ENCODE data around the gene TERT.

The TERT gene

DNA sequence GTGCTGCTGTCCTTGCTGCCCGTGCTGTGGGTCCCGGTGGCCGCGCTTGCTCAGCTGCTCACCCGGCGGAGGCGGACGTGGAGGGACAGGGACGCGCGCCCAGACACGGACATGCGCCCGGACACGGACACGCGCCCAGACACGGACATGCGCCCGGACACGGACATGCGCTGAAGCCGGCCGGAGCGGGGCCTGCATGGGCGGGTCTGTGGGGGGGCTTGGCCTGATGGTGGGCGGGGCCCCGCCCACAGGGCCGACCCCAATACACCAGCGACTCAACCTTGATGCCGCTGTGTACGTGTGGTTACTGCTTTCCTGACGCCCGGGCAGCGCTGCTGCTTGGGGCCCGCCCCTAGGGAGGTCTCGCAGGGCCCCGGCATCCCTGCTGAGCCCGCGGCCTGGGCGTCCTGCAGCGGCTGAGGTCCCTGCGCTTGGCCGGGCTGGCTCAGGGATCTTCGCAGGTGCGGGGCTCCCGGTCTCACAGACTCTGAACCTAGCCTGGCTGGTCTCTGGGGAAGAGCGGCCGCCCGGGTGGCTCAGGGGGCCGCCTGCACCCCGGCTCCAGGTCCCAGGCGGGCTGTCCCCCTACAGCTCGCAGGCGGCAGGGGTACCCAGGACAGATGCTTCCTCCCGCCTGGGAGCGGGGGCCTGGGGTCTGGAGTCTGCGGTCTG, 48.8 kb downstream of the TERT start:
- H3K27me3 Mint-ChIP-seq: peaks cover 8% of the 10 kb centered on the region
- no peak overlapping the region for H3K4me3 Mint-ChIP-seq
- no peak overlapping the region for H3K27ac Mint-ChIP-seq
- no peaks in the 10 kb centered on the region for H3K4me1 Mint-ChIP-seq (ENCODE audit: low read depth)
- H3K9me3 Mint-ChIP-seq: no peaks in the 10 kb centered on the region
- H3K36me3 Mint-ChIP-seq (ENCODE audit: low read depth): no peaks in the 10 kb centered on the region

DNA sequence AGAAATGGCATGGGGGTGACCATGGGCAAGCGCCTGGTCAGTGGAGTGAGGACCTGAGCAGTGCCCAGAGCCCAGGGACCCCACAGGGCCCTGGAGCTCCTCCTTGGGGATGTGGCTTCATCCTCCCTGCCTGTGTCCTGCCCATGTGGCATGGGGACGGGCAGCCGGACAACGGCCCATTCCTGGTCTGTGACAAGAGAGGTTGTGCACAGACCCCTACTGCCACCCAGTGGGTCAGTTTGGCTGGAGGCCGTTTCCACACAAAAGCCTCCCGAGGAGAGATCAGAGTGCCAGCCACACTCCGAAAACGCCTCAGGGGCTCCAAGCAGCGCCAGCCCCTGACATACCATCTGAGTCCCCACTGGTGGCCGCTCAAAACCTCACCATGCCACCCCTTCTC, 49.9 kb downstream of the TERT start:
- Mint-ChIP-seq H3K36me3 (ENCODE audit: low read depth) (no peaks in the 10 kb centered on the region), H3K4me1 (ENCODE audit: low read depth) (no peaks in the 10 kb centered on the region), H3K9me3 (no peaks in the 10 kb centered on the region), H3K27ac (no peak overlapping the region), H3K4me3 (no peak overlapping the region), H3K27me3 (peaks cover 8% of the 10 kb centered on the region)

GRCh38 chr5:1244255-1244654, 50.6 kb downstream of the TERT start:
- Mint-ChIP-seq H3K4me1 (ENCODE audit: low read depth) (no peaks in the 10 kb centered on the region), H3K27ac (no peak overlapping the region), H3K9me3 (no peaks in the 10 kb centered on the region), H3K4me3 (no peak overlapping the region), H3K27me3 (peaks cover 8% of the 10 kb centered on the region), H3K36me3 (ENCODE audit: low read depth) (no peaks in the 10 kb centered on the region)

DNA sequence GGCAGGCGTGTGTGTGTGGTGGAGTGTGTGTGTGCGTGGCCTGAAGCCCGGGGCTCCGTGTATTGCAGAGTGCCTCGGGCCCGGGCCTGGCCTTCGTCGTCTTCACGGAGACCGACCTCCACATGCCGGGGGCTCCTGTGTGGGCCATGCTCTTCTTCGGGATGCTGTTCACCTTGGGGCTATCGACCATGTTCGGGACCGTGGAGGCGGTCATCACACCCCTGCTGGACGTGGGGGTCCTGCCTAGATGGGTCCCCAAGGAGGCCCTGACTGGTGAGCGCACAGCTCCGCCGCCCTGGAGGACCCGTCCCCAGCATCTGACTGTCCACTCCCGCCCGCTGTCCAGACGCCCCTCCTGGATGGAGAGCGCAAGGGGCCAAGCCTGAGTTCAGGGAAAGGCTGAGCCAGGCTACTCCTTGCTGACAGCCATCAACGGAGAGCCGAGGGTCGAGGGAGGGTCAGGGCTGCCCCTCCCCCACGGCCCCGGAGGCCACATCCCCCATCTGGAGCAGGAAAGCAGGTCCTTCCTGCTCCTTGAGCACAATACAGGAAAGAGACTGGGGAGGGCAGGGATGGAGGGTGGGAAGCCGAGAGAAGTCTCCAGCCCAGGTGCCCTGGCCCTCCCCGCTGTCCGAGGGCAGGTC, 51.3 kb downstream of the TERT start:
- H3K27ac Mint-ChIP-seq: no peak overlapping the region
- no peaks in the 10 kb centered on the region for H3K9me3 Mint-ChIP-seq
- no peaks in the 10 kb centered on the region for H3K4me1 Mint-ChIP-seq (ENCODE audit: low read depth)
- H3K36me3 Mint-ChIP-seq (ENCODE audit: low read depth): no peaks in the 10 kb centered on the region
- H3K4me3 Mint-ChIP-seq: no peak overlapping the region
- H3K27me3 Mint-ChIP-seq: peaks cover 8% of the 10 kb centered on the region

DNA sequence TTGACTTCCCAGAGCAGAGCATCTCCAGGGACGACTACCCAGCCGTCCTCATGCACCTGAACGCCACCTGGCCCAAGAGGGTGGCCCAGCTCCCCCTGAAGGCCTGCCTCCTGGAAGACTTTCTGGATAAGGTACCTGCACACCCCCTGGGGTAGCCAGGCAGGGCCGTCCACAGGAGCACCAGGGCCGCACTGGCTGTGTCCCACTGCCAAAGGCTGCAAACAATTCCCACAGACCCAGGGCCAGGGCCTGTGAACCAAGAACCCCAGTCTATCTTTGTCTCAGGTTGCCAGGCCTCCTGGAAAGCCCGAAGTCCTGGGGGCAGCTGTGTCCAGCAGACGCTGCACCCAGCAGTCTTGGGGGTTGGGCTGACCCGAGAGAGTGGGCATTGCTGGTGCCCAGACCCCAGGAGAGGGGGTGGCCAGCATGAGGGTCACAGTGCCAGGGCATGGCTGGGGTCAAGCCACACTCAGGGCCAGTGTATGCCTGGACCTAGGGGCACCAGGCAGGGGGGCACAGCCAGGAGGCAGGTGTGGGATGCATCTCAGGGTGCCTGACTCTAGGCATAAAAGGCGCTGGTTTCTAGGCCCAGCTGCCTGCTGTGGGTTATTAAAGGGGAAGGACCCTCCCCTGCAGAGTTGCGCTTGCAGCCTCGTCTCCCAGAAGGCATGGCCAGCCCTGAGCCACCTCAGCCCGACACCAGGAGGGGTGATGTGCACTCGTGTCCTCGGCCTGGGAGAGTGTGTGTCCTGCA, 52.0 kb downstream of the TERT start:
- Mint-ChIP-seq H3K27ac (no peak overlapping the region), H3K27me3 (peaks cover 8% of the 10 kb centered on the region), H3K36me3 (ENCODE audit: low read depth) (no peaks in the 10 kb centered on the region), H3K4me1 (ENCODE audit: low read depth) (no peaks in the 10 kb centered on the region), H3K4me3 (no peak overlapping the region), H3K9me3 (no peaks in the 10 kb centered on the region)

DNA sequence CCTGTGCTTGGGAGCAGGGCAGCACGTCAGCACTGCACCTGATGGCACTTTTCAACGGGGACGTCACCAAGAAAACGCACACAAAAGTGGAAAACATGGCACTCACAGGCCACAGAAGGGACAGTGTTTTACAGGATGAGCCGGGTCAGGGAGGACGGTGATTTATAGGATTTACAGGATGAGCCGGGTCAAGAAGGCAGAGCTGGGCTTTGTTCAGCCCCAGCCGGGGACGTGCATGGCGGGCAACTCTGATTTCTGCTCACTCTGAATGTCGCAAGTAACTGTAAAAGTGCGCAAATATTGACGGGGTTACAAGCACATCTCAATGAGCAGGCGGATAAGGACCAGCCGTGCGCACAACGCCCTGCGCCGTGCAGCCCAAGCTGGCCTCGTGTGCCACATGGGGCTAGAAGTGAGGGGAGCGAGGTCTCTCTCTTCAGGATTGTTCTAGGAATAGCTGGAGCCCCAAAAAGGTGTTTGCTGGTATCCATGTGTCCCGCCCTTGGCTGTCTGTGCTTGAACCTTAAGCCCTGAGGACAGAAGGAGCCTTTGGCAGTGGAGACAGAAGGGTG, 53.3 kb downstream of the TERT start:
- no peaks in the 10 kb centered on the region for H3K9me3 Mint-ChIP-seq

GRCh38 chr5:1240496-1241260, 54.2 kb downstream of the TERT start:
- Mint-ChIP-seq H3K27ac (no peak overlapping the region), H3K4me1 (ENCODE audit: low read depth) (no peaks in the 10 kb centered on the region), H3K36me3 (ENCODE audit: low read depth) (no peaks in the 10 kb centered on the region), H3K9me3 (peaks cover 6% of the 10 kb centered on the region), H3K4me3 (no peak overlapping the region), H3K27me3 (no peaks in the 10 kb centered on the region)

More for the DNA sequence above, 53.3 kb downstream of the TERT start:
- no peaks in the 10 kb centered on the region for H3K36me3 Mint-ChIP-seq (ENCODE audit: low read depth)
- no peak overlapping the region for H3K27ac Mint-ChIP-seq
- no peak overlapping the region for H3K4me3 Mint-ChIP-seq
- no peaks in the 10 kb centered on the region for H3K4me1 Mint-ChIP-seq (ENCODE audit: low read depth)
- no peaks in the 10 kb centered on the region for H3K27me3 Mint-ChIP-seq

DNA sequence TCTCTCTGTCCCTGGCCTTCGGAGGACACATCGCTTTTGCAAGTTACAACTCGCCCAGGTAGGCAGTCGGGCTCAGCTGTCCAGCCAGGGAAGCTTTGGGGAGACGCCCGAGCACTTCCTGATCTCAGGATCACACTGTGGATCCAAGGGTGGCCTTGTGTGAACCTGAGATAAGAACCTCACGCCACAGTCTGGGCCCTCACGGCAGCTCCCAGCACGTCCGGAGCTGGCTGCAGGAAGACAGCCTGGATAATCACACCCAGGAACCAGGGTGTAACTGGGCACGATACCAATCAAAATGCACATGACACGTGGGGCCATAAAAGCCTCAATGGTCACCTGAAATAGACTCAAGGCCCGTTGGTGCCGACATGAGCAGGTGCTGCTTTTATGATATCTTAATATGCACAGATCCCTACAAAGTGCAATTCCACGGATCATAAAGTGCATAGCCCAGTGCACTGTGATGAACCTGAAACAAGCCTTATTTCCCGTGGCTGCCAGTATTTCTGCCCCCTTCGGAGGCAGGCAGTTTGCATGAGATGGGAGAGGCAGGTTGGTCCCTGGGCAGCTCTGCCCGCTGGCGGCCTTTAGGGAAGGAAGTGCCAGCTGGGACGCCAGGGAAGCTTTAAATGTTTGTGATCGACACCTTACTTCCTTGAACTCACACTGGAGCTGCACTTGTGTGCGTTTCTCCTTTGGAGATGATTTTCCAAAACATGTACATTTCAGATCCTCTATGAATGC, 55.2 kb downstream of the TERT start:
- Mint-ChIP-seq H3K4me3 (no peak overlapping the region), H3K4me1 (ENCODE audit: low read depth) (no peaks in the 10 kb centered on the region), H3K27me3 (no peaks in the 10 kb centered on the region), H3K9me3 (peaks cover 9% of the 10 kb centered on the region), H3K36me3 (ENCODE audit: low read depth) (no peaks in the 10 kb centered on the region), H3K27ac (no peak overlapping the region)

DNA sequence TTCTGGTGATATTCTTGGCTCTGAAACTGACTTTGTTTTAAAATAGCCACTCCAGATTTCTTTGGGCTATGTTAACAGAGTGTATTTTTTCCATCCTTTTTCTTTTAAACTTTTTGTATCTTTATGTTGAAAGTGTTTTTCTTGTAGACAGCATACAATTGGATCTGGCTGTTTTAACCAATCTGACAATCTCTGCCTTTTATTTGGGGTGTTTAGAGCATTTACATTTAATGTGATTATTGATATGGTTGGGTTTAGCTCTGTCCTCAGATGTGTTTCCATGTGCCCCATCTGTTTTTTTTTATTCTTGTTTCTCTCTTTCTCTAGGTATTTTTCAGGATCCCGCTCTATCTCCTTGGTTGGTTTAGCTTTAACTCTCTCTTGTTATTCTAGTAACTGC, 59.0 kb downstream of the TERT start:
- no peak overlapping the region for H3K4me3 Mint-ChIP-seq
- no peaks in the 10 kb centered on the region for H3K27me3 Mint-ChIP-seq
- H3K4me1 Mint-ChIP-seq (ENCODE audit: low read depth): no peaks in the 10 kb centered on the region
- no peaks in the 10 kb centered on the region for H3K36me3 Mint-ChIP-seq (ENCODE audit: low read depth)
- no peak overlapping the region for H3K27ac Mint-ChIP-seq
- H3K9me3 Mint-ChIP-seq: peaks cover 9% of the 10 kb centered on the region

DNA sequence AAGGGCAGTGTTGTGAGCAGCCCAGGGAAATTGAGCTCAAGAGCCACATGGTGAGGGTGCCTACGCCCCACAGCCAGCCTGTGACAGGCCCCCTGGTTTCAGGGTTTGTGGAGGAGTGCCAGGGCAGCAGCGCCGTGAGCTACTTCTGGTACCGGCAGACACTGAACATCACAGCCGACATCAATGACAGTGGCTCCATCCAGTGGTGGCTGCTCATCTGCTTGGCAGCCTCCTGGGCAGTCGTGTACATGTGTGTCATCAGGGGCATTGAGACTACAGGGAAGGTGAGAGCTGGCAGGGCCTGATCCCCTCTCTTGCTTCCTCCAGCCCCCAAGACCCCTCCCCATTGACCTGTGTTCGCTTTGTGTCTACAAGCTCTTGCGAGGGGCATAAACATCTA, 59.5 kb downstream of the TERT start:
- Mint-ChIP-seq H3K27ac (no peak overlapping the region), H3K27me3 (no peaks in the 10 kb centered on the region), H3K4me3 (no peak overlapping the region), H3K36me3 (ENCODE audit: low read depth) (no peaks in the 10 kb centered on the region), H3K9me3 (peaks cover 9% of the 10 kb centered on the region), H3K4me1 (ENCODE audit: low read depth) (no peaks in the 10 kb centered on the region)

DNA sequence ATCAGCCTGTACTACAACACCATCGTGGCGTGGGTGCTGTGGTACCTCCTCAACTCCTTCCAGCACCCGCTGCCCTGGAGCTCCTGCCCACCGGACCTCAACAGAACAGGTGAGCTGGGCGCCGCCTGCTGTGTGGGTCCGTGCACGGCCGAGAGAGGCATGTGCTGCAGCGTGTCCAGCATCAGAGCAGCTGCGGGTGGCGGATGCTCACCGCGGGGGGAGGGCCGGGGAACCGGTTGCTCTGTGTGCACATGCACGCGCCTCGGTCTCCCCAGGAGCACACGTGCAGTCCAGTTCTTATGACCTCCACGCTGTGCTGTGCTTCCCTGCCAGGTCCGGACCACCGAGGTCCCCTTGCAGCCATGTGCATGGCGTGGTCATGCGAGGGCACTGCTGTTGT, 62.1 kb downstream of the TERT start:
- H3K36me3 Mint-ChIP-seq (ENCODE audit: low read depth): no peaks in the 10 kb centered on the region
- no peak overlapping the region for H3K27ac Mint-ChIP-seq
- no peak overlapping the region for H3K4me3 Mint-ChIP-seq
- no peaks in the 10 kb centered on the region for H3K4me1 Mint-ChIP-seq (ENCODE audit: low read depth)
- H3K9me3 Mint-ChIP-seq: peaks cover 9% of the 10 kb centered on the region
- peaks cover 11% of the 10 kb centered on the region for H3K27me3 Mint-ChIP-seq

GRCh38 chr5:1231354-1231905, 63.4 kb downstream of the TERT start:
- H3K36me3 Mint-ChIP-seq (ENCODE audit: low read depth): no peaks in the 10 kb centered on the region
- H3K4me3 Mint-ChIP-seq: no peak overlapping the region
- no peaks in the 10 kb centered on the region for H3K4me1 Mint-ChIP-seq (ENCODE audit: low read depth)
- H3K27ac Mint-ChIP-seq: no peak overlapping the region
- peaks cover 11% of the 10 kb centered on the region for H3K27me3 Mint-ChIP-seq
- peaks cover 9% of the 10 kb centered on the region for H3K9me3 Mint-ChIP-seq

- H3K36me3 Mint-ChIP-seq (ENCODE audit: low read depth): no peaks in the 10 kb centered on the region
- peaks cover 11% of the 10 kb centered on the region for H3K27me3 Mint-ChIP-seq
- H3K4me1 Mint-ChIP-seq (ENCODE audit: low read depth): no peaks in the 10 kb centered on the region
- H3K9me3 Mint-ChIP-seq: peaks cover 2% of the 10 kb centered on the region
- no peak overlapping the region for H3K4me3 Mint-ChIP-seq
- H3K27ac Mint-ChIP-seq: no peak overlapping the region
Observed at GRCh38 chr5:1230551-1230950, 64.3 kb downstream of the TERT start.

DNA sequence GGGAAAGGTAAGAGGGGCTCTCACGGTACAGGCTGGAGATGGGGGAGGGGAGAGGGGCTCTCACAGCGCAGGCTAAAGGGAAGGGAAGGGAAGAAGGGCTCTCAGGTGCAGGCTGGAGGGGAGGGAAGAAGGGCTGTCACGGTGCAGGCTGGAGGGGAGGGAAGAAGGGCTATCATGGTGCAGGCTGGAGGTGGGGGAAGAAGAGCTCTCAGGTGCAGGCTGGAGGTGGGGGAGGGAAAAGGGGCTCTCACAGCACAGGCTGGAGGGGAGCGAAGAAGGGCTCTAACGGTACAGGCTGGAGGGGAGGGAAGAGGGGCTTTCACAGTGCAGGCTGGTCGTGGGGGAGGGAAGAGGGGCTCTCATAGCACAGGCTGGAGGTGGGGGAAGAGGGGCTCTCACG, 65.0 kb downstream of the TERT start:
- no peaks in the 10 kb centered on the region for H3K4me1 Mint-ChIP-seq (ENCODE audit: low read depth)
- H3K27ac Mint-ChIP-seq: no peak overlapping the region
- H3K36me3 Mint-ChIP-seq (ENCODE audit: low read depth): no peaks in the 10 kb centered on the region
- peaks cover 11% of the 10 kb centered on the region for H3K27me3 Mint-ChIP-seq
- H3K9me3 Mint-ChIP-seq: no peaks in the 10 kb centered on the region
- H3K4me3 Mint-ChIP-seq: no peak overlapping the region
